ENCODE measurements around the gene ATP6V1C2. TPM values are rescaled to one million over a fixed set of nuclear protein-coding genes. Genes with fewer than 3 reads are reported as not detected.
A peak's percentile ranks its signal among the peaks of the same experiment; 100 is the strongest.

ATP6V1C2 gene, protein sequence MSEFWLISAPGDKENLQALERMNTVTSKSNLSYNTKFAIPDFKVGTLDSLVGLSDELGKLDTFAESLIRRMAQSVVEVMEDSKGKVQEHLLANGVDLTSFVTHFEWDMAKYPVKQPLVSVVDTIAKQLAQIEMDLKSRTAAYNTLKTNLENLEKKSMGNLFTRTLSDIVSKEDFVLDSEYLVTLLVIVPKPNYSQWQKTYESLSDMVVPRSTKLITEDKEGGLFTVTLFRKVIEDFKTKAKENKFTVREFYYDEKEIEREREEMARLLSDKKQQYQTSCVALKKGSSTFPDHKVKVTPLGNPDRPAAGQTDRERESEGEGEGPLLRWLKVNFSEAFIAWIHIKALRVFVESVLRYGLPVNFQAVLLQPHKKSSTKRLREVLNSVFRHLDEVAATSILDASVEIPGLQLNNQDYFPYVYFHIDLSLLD
- not detected in 3 replicates for total RNA-seq
- long read RNA-seq: 0 reads

DNA sequence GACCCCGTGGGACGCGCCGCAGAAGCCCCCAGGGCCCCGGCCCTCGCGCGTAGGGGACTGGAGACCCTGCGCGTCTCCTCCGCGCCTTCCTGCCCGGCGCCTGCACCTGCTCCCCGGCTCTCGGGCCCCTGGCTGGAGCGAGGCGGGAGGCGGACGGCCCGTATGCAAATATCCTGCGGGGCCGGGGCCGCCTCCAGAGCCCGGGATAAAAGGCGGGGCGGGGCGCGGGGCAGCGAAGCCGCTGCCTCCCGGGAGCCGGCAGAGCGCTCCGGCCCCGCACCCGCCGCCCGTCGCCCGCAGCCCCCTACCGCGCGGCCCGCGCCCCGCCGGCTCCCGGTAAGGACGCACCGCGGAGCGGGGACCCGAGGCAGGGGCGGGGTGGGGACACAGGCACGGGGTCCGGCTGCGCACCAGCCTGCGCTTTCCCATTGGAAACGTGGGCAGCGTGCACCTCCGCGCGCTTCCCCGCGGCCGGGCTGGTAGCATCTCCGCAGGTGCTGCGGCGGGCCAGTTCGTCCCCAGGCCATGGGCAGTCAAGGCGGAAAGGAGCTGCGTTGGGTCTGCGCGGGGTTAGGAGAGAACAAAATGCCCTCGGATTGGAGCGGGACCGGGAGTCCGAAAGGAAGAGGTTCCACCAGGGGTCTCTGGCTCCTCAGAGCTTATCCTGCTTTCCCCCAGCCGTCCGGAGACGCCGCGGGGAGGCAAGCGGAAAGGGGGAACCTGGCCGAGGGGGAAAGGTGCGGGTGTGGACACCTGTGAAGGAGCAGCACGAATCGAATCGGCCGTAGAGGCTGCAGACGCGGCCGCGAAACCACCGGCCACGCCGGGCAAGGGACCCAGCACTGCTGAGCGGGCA is at the start of gene ATP6V1C2:
ATP6V1C2 (plus strand) TSS at position 235 of the 856 bp plus-strand sequence. CDS start 1,220 bp downstream, outside the sequence.
- Mint-ChIP-seq H3K27me3 (ENCODE audit: low read depth) (peaks cover 41% of the 10 kb centered on the region), H3K9me3 (ENCODE audit: low read depth) (no peaks in the 10 kb centered on the region)
- no peak for DNase-seq (ENCODE audit: low spot score)

DNA sequence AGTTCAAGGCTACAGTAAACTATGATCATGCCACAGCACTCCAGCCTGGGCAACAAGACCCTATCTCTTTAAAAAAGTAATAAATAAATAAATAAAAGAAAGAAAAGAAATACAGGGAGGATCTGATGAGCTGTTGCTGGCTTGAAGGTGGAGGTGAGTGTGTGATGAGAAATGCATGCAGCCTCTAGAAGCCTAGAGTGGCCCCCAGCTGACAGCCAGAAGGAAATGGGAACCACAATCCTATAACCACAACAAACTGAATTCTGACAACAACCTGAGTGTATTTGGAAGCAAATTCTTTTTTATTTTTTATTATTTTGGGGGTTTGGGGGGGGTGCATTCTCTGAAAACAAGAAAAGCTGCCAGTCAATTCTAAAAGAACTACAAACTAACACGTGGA is 46.3 kb upstream of the ATP6V1C2 start:
- no peak overlapping the region for H3K27ac Mint-ChIP-seq (ENCODE audit: unreplicated experiment)
- no peaks in the 10 kb centered on the region for H3K27me3 Mint-ChIP-seq (ENCODE audit: low read depth)
- TF ChIP-seq, protein P1, sequence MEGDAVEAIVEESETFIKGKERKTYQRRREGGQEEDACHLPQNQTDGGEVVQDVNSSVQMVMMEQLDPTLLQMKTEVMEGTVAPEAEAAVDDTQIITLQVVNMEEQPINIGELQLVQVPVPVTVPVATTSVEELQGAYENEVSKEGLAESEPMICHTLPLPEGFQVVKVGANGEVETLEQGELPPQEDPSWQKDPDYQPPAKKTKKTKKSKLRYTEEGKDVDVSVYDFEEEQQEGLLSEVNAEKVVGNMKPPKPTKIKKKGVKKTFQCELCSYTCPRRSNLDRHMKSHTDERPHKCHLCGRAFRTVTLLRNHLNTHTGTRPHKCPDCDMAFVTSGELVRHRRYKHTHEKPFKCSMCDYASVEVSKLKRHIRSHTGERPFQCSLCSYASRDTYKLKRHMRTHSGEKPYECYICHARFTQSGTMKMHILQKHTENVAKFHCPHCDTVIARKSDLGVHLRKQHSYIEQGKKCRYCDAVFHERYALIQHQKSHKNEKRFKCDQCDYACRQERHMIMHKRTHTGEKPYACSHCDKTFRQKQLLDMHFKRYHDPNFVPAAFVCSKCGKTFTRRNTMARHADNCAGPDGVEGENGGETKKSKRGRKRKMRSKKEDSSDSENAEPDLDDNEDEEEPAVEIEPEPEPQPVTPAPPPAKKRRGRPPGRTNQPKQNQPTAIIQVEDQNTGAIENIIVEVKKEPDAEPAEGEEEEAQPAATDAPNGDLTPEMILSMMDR (IDR thresholded peaks at IDR 0.05): no peak
- no peak for DNase-seq (ENCODE audit: low spot score)
- peaks cover 5% of the 10 kb centered on the region for H3K36me3 Mint-ChIP-seq (ENCODE audit: low read depth)
- H3K4me3 Mint-ChIP-seq (ENCODE audit: unreplicated experiment): no peak overlapping the region
- no peaks in the 10 kb centered on the region for H3K4me1 Mint-ChIP-seq (ENCODE audit: low read depth)
- no peaks in the 10 kb centered on the region for H3K9me3 Mint-ChIP-seq (ENCODE audit: low read depth)

More for the DNA sequence above, at the start of gene ATP6V1C2:
- TF ChIP-seq, protein P1 (IDR thresholded peaks at IDR 0.05): peak; percentile 12
- Mint-ChIP-seq H3K4me3 (ENCODE audit: unreplicated experiment) (peak within 1 kb of the TSS; percentile 61), H3K36me3 (ENCODE audit: low read depth) (no peaks in the 10 kb centered on the region), H3K4me1 (ENCODE audit: low read depth) (peaks cover 29% of the 10 kb centered on the region), H3K27ac (ENCODE audit: unreplicated experiment) (no peak within 1 kb of the TSS)

DNA sequence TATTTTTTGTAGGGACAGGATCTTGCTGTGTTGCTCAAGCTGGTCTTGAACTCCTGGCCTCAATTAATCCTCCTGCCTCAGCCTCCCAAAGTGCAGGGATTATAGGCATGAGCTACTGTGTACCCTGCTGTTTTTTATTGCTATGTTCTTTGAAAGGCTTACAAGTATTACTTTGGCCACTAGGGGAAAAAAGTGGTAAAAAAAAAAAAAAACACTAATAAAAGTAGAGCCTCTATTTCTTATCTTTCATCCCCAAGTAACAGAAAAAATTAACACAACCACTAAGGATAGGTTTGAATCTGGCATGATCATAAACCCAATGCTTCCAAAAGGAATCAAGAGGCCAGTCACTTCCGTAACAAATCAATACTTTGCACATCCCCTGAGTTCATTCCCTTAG is 43.2 kb upstream of the ATP6V1C2 start:
- Mint-ChIP-seq H3K4me1 (ENCODE audit: low read depth) (no peaks in the 10 kb centered on the region), H3K27ac (ENCODE audit: unreplicated experiment) (no peak overlapping the region), H3K36me3 (ENCODE audit: low read depth) (peaks cover 4% of the 10 kb centered on the region), H3K9me3 (ENCODE audit: low read depth) (no peaks in the 10 kb centered on the region), H3K27me3 (ENCODE audit: low read depth) (no peaks in the 10 kb centered on the region), H3K4me3 (ENCODE audit: unreplicated experiment) (no peak overlapping the region)
- DNase-seq (ENCODE audit: low spot score): no peak
- TF ChIP-seq, protein P1 (IDR thresholded peaks at IDR 0.05): peak; percentile 67

DNA sequence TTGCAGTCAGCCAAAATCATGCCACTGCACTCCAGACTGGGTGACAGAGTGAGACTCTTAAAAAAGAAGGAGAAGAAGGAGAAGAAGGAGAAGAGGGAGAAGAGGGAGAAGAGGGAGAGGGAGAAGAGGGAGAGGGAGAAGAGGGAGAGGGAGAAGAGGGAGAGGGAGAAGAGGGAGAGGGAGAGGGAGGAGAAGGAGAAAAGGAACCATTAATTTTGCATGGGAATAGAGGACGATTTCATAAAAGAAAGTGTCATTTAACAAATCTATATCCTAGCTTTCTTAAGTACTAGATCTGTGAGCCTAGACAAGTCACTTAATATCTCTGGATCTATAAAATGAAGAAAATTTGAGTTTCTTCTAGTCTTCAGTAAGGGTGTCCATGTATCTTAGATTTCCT is 41.2 kb upstream of the ATP6V1C2 start:
- Mint-ChIP-seq H3K9me3 (ENCODE audit: low read depth) (no peaks in the 10 kb centered on the region), H3K27ac (ENCODE audit: unreplicated experiment) (no peak overlapping the region), H3K4me3 (ENCODE audit: unreplicated experiment) (no peak overlapping the region), H3K4me1 (ENCODE audit: low read depth) (no peaks in the 10 kb centered on the region), H3K27me3 (ENCODE audit: low read depth) (no peaks in the 10 kb centered on the region), H3K36me3 (ENCODE audit: low read depth) (peaks cover 4% of the 10 kb centered on the region)
- no peak for DNase-seq (ENCODE audit: low spot score)
- TF ChIP-seq, protein P1 (IDR thresholded peaks at IDR 0.05): no peak

DNA sequence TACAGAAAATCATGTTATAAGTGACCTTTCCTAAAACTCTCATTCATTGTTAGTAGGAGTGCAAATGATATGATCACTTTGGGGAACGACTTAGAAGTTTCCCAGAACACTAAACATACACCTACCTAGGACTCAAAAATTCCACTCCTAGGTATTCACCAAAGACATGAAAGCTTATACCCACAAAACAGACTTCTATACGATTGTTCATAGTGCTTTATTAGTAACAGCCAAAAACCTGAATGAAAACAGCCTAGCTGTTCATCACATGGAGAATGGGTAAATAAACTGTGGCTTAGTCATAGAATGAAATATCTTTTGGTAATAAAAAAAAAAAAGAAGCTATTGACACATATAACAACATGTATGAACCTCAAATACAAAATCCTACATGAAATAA is 40.5 kb upstream of the ATP6V1C2 start:
- TF ChIP-seq, protein P1 (IDR thresholded peaks at IDR 0.05): no peak
- no peaks in the 10 kb centered on the region for H3K27me3 Mint-ChIP-seq (ENCODE audit: low read depth)
- no peak overlapping the region for H3K4me3 Mint-ChIP-seq (ENCODE audit: unreplicated experiment)
- peaks cover 5% of the 10 kb centered on the region for H3K36me3 Mint-ChIP-seq (ENCODE audit: low read depth)
- no peak for DNase-seq (ENCODE audit: low spot score)
- H3K27ac Mint-ChIP-seq (ENCODE audit: unreplicated experiment): no peak overlapping the region
- H3K4me1 Mint-ChIP-seq (ENCODE audit: low read depth): no peaks in the 10 kb centered on the region
- no peaks in the 10 kb centered on the region for H3K9me3 Mint-ChIP-seq (ENCODE audit: low read depth)
